ENCODE results near the gene SP7.

- TF ChIP-seq CTCF (IDR thresholded peaks at IDR 0.05; ENCODE audit: low read length) (no peak), EZH2 (optimal IDR thresholded peaks at IDR 0.05; ENCODE audit: low read depth, low read length) (no peak)
These were observed 7.3 kb upstream of the SP7 start for GRCh38 chr12:53343449-53343848.
